Glutamatergic neuron (in vitro differentiated cells): Measurements from ENCODE around the gene TAGLN. TPM values are rescaled to one million over a fixed set of nuclear protein-coding genes. Genes with fewer than 3 reads are reported as not detected.

Experiments
- DNase-seq: peaks from one replicate; pipeline ENCODE4 v3.0.0; 2022
- H3K27ac Mint-ChIP-seq: one replicate; pipeline ENCODE4 v1.8.0; 2020; ENCODE audit warnings: mild to moderate bottlenecking, mixed read lengths, inconsistent platforms; ENCODE audit not compliant: unreplicated experiment
- H3K27me3 Mint-ChIP-seq: one replicate; pipeline ENCODE4 v1.8.0; 2020; ENCODE audit warnings: mild to moderate bottlenecking, moderate library complexity, mixed read lengths, inconsistent platforms; ENCODE audit not compliant: unreplicated experiment
- H3K36me3 Mint-ChIP-seq: one replicate; pipeline ENCODE4 v1.8.0; 2020; ENCODE audit warnings: mild to moderate bottlenecking, mixed read lengths, inconsistent platforms; ENCODE audit not compliant: unreplicated experiment
- H3K4me1 Mint-ChIP-seq: one replicate; pipeline ENCODE4 v1.8.0; 2020; ENCODE audit warnings: mild to moderate bottlenecking, low read depth, mixed read lengths, inconsistent platforms; ENCODE audit not compliant: unreplicated experiment
- H3K4me3 Mint-ChIP-seq: one replicate; pipeline ENCODE4 v1.8.0; 2020; ENCODE audit warnings: mild to moderate bottlenecking, mixed read lengths, inconsistent platforms; ENCODE audit not compliant: unreplicated experiment
- H3K9me3 Mint-ChIP-seq: one replicate; pipeline ENCODE4 v1.8.0; 2020; ENCODE audit warnings: mild to moderate bottlenecking, moderate library complexity, mixed read lengths, inconsistent platforms; ENCODE audit not compliant: unreplicated experiment
- CTCF ChIP-seq: fragments of 200-600 bp; sonication (generic); IDR thresholded peaks from one replicate; pipeline ENCODE4 v1.5.0; 2021; ENCODE audit not compliant: partially characterized antibody, unreplicated experiment
- total RNA-seq: library from RNA; stranded (reverse); fragmentation: NEBNext Ultra II Directional; extraction: Animal tissue kit (Norgen Biotek cat#: 25700); gene quantifications from one replicate; pipeline ENCODE4 v1.2.1, GENCODE V29; 2021; ENCODE audit not compliant: unreplicated experiment

Gene TAGLN
- total RNA-seq, 1 donor from 2014 or later, result 6.1 TPM

- no peak for TF ChIP-seq CTCF
- H3K4me3 Mint-ChIP-seq, result no peak overlapping the region
Observed at GRCh38 chr11:117171404-117172061, 27.6 kb upstream of the TAGLN start.

GRCh38 chr11:117172724-117173421, 26.3 kb upstream of the TAGLN start:
- no peaks in the 10 kb centered on the region for H3K27me3 Mint-ChIP-seq

More at GRCh38 chr11:117171404-117172061, 27.6 kb upstream of the TAGLN start:
- Mint-ChIP-seq H3K36me3 (no peaks in the 10 kb centered on the region), H3K9me3 (no peaks in the 10 kb centered on the region), H3K27ac (no peak overlapping the region), H3K4me1 (peaks cover 7% of the 10 kb centered on the region), H3K27me3 (peaks cover 2% of the 10 kb centered on the region)
- no peak for DNase-seq

DNA sequence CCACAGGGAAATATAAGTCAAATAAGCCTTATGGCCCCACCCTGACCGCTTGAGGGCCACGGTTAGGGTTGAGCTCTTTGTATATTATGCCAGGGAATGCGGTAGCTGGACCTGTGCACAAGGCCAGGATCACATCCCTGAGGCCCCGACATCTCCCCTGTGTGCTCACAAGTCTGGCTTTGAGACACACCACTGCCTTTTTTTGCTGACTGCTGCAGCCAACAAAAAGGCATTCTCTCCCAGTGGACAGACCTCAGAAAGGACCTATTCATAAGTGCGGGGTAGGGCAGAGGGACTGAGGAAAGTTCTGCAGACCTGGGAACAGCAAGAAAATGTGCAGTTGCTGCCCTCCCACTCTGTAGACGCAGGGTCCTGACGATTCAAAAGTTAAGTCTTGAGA, 24.1 kb upstream of the TAGLN start:
- no peak overlapping the region for H3K4me3 Mint-ChIP-seq
- peaks cover 14% of the 10 kb centered on the region for H3K4me1 Mint-ChIP-seq
- peaks cover under 1% of the 10 kb centered on the region for H3K27me3 Mint-ChIP-seq
- no peaks in the 10 kb centered on the region for H3K9me3 Mint-ChIP-seq
- H3K27ac Mint-ChIP-seq, result no peak overlapping the region
- H3K36me3 Mint-ChIP-seq, result no peaks in the 10 kb centered on the region
- DNase-seq, result no peak
- no peak for TF ChIP-seq CTCF

More at GRCh38 chr11:117172724-117173421, 26.3 kb upstream of the TAGLN start:
- H3K4me1 Mint-ChIP-seq, result peaks cover 7% of the 10 kb centered on the region
- TF ChIP-seq CTCF, result no peak
- H3K4me3 Mint-ChIP-seq, result no peak overlapping the region
- no peaks in the 10 kb centered on the region for H3K36me3 Mint-ChIP-seq
- H3K9me3 Mint-ChIP-seq, result no peaks in the 10 kb centered on the region
- no peak for DNase-seq
- H3K27ac Mint-ChIP-seq, result no peak overlapping the region

GRCh38 chr11:117175781-117176180, 23.4 kb upstream of the TAGLN start:
- H3K27ac Mint-ChIP-seq, result no peak overlapping the region
- H3K36me3 Mint-ChIP-seq, result no peaks in the 10 kb centered on the region
- H3K27me3 Mint-ChIP-seq, result peaks cover 3% of the 10 kb centered on the region
- TF ChIP-seq CTCF, result no peak
- no peak for DNase-seq
- no peak overlapping the region for H3K4me3 Mint-ChIP-seq
- no peaks in the 10 kb centered on the region for H3K9me3 Mint-ChIP-seq
- H3K4me1 Mint-ChIP-seq, result peaks cover 14% of the 10 kb centered on the region

DNA sequence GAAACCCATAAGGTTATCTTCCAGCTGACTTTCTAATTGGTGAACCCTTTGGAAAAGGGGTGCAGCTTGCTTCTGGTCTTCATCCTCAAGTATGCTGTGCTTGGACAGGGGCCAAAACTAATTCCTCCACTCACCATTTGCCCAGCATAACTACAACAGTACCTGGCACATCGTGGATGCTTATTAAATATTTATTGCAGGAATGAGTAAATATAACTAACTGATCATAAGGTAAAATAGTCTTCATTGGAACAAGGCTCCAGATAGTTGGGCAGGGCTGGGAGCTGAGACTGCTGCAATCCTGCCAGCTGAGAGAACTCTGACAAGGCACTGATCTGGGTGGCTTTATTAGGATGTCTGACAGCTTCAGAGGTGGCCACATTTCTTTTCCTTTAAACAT, 23.0 kb upstream of the TAGLN start:
- Mint-ChIP-seq H3K27ac (no peak overlapping the region), H3K4me3 (no peak overlapping the region), H3K36me3 (no peaks in the 10 kb centered on the region), H3K9me3 (no peaks in the 10 kb centered on the region), H3K4me1 (peaks cover 18% of the 10 kb centered on the region), H3K27me3 (peaks cover 5% of the 10 kb centered on the region)
- no peak for DNase-seq
- no peak for TF ChIP-seq CTCF
